ENCODE results near the gene GSTA4. TPM values are rescaled to one million over a fixed set of nuclear protein-coding genes. Genes with fewer than 3 reads are reported as not detected.

Gene GSTA4
- total and polyA plus RNA-seq, 2 of the 13 experiments (the other 11 are each of a cell fraction or from before 2014, with no cell fraction given) = 34.1 to 53.6 TPM

DNA sequence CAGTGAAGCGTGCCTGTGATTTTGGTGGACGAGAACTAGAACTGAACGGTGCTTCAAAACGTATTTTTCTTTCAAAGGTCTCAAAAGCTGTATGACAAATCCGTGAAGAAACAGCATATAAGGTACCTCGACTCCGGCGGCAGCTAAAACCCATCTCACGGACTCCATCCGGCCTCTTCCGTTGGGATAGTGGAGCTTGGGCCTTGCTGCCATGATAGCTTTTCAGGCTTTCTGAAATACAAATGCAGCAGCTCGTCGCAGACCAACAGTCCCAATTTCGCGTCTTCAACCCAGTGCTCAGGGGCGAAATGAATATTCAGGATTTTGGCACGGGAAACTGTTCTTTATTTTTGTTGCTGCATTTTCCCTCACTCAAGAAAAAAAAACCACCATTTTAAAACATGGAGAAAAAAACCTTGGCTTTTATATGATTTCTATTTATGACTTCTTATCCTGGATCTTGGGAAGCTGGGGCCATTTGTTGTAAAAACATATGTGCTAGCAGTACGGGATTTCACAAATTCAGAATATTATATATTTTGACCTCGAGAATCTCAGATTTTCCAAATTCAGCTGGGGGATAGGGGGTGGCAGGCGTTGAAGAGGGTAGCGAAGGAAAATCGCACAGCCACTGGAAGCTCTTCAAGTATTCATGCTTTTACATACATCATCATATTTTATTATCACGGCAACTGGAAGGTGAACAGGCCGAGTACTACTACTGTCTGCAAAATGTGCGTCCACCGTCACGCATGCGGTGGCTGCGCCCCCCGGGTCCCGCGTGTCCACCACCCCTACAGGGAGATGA lies 849 bp downstream of the GSTA4 start (continued):
- TF ChIP-seq ZXDC (CRISPR knock-in tag; IDR thresholded peaks at IDR 0.05) (no peak), ZBTB10 (CRISPR knock-in tag; IDR thresholded peaks at IDR 0.05; ENCODE audit: borderline replicate concordance) (no peak), PHF8 (CRISPR knock-in tag; IDR thresholded peaks at IDR 0.05) (no peak), MXD4 (CRISPR knock-in tag; IDR thresholded peaks at IDR 0.05) (no peak), FOSL1 (CRISPR knock-in tag; IDR thresholded peaks at IDR 0.05; ENCODE audit: borderline replicate concordance) (no peak), RERE (CRISPR knock-in tag; IDR thresholded peaks at IDR 0.05; ENCODE audit: low read depth) (no peak), CREB3 (CRISPR knock-in tag; IDR thresholded peaks at IDR 0.05) (no peak; the same call in 1 of the 2 replicates)
- TF ChIP-seq, protein P1, sequence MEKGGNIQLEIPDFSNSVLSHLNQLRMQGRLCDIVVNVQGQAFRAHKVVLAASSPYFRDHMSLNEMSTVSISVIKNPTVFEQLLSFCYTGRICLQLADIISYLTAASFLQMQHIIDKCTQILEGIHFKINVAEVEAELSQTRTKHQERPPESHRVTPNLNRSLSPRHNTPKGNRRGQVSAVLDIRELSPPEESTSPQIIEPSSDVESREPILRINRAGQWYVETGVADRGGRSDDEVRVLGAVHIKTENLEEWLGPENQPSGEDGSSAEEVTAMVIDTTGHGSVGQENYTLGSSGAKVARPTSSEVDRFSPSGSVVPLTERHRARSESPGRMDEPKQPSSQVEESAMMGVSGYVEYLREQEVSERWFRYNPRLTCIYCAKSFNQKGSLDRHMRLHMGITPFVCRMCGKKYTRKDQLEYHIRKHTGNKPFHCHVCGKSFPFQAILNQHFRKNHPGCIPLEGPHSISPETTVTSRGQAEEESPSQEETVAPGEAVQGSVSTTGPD (CRISPR knock-in tag; IDR thresholded peaks at IDR 0.05) = no peak
- TF ChIP-seq, protein P2, sequence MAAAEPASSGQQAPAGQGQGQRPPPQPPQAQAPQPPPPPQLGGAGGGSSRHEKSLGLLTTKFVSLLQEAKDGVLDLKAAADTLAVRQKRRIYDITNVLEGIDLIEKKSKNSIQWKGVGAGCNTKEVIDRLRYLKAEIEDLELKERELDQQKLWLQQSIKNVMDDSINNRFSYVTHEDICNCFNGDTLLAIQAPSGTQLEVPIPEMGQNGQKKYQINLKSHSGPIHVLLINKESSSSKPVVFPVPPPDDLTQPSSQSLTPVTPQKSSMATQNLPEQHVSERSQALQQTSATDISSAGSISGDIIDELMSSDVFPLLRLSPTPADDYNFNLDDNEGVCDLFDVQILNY (CRISPR knock-in tag; conservative IDR thresholded peaks at IDR 0.05) = no peak
